Endothelial cell of umbilical vein (primary cell): Measurements from ENCODE around the gene TBCD. TPM values are rescaled to one million over a fixed set of nuclear protein-coding genes. Genes with fewer than 3 reads are reported as not detected.

Source experiments
- BruUV-seq: library from RNA; stranded (reverse); fragments of 400-500 nt; replicated peaks from 2 replicates; lab custom pipeline; 2021; lab: Mats Ljungman, UMichigan
- CTCF ChIA-PET: fragments of 300-600, 350-600 bp; sonication (Branson Sonifier 250); formaldehyde crosslinking; loops from one replicate; lab custom pipeline; 2021; ENCODE audit warnings: antibody characterized with exemption, inconsistent platforms; lab: Charles Lee
- POLR2A ChIA-PET: fragments of 300-600, 350-600 bp; sonication (Branson Sonifier 250); formaldehyde crosslinking; loops from one replicate; lab custom pipeline; 2021; ENCODE audit warnings: antibody characterized with exemption, inconsistent platforms; lab: Charles Lee
- DNase-seq: peaks from one replicate; pipeline ENCODE4 v3.0.0-alpha.2; 2011; ENCODE audit warnings: low read depth, low spot score
- FAIRE-seq: peaks from 2 replicates; lab custom pipeline; 2011; peaks lifted over from hg19 to GRCh38; lab: Jason Lieb, UNC
- H2AFZ ChIP-seq: 2 replicates; pipeline ENCODE4 v1.6.0; 2012; ENCODE audit warnings: low read depth, low read length, control low read depth, inconsistent platforms
- H3K27ac ChIP-seq: 2 replicates; pipeline ENCODE4 v1.5.1; 2011; ENCODE audit warnings: low read depth, mild to moderate bottlenecking, control low read depth, low read length, moderate library complexity; ENCODE audit not compliant: insufficient read depth
- H3K27me3 ChIP-seq, 2 experiments: 2 replicates each; pipeline versions ENCODE4 v1.6.0 to v1.6.1; 2011; ENCODE audit warnings: low read length in 2 of 2, mixed read lengths in 1 of 2; ENCODE audit not compliant: control insufficient read depth in 2 of 2, insufficient read depth in 2 of 2
- H3K36me3 ChIP-seq, 2 experiments: 2 replicates in 1 of 2; 3 replicates in 1 of 2; pipeline ENCODE4 v1.5.1; 2011; ENCODE audit warnings: low read length in 2 of 2, mild to moderate bottlenecking in 1 of 2, moderate library complexity in 1 of 2; ENCODE audit not compliant: control insufficient read depth in 2 of 2, insufficient read depth in 2 of 2; ENCODE audit errors: extremely low read depth in 1 of 2
- H3K4me1 ChIP-seq: 3 replicates; pipeline ENCODE4 v1.5.1; 2011; ENCODE audit warnings: mild to moderate bottlenecking, low read length; ENCODE audit not compliant: control insufficient read depth, insufficient read depth; ENCODE audit errors: extremely low read depth
- H3K4me2 ChIP-seq: 2 replicates; pipeline ENCODE4 v1.6.1; 2011; ENCODE audit warnings: low read length, control low read depth, mixed read lengths; ENCODE audit not compliant: insufficient read depth
- H3K4me3 ChIP-seq, 3 experiments: fragments of 200-600 bp in 1 of 3; sonication (generic), shearing (Covaris generic) in 1 of 3; replicated peaks in 1 of 3; 2 replicates each; pipeline ENCODE4 v1.5.1; 2011 to 2016; ENCODE audit warnings: control low read depth in 3 of 3, low read length in 3 of 3, mild to moderate bottlenecking in 2 of 3, inconsistent platforms in 1 of 3, low read depth in 1 of 3, moderate library complexity in 1 of 3; ENCODE audit not compliant: insufficient read depth in 1 of 3
- H3K79me2 ChIP-seq: 2 replicates; pipeline ENCODE4 v1.6.0; 2012; ENCODE audit warnings: low read length, inconsistent platforms; ENCODE audit not compliant: control insufficient read depth, insufficient read depth
- H3K9ac ChIP-seq: replicated peaks from 2 replicates; pipeline ENCODE3; 2011; ENCODE audit warnings: low read length, control low read depth; ENCODE audit not compliant: insufficient read depth; ENCODE audit errors: extremely low read depth
- H3K9me1 ChIP-seq: replicated peaks from 3 replicates; pipeline ENCODE4 v1.6.0; 2011; ENCODE audit warnings: mild to moderate bottlenecking, low read length; ENCODE audit not compliant: control insufficient read depth, insufficient read depth; ENCODE audit errors: extremely low read depth
- H3K9me3 ChIP-seq: replicated peaks from 2 replicates; pipeline ENCODE4 v1.5.1; 2012; ENCODE audit warnings: low read length, inconsistent platforms; ENCODE audit not compliant: control insufficient read depth, insufficient read depth
- H4K20me1 ChIP-seq: replicated peaks from 2 replicates; pipeline ENCODE3; 2011; ENCODE audit warnings: mild to moderate bottlenecking, low read length; ENCODE audit not compliant: control insufficient read depth, insufficient read depth; ENCODE audit errors: extremely low read depth
- CTCF ChIP-seq, 2 donors: IDR thresholded peaks; 1 replicate in 1 of 2; 2 replicates in 1 of 2; pipeline ENCODE4 v1.5.1; 2011; ENCODE audit warnings: low read length in 2 of 2, mild to moderate bottlenecking in 2 of 2, moderate library complexity in 2 of 2, control low read depth in 1 of 2, inconsistent platforms in 1 of 2, low read depth in 1 of 2; ENCODE audit not compliant: insufficient read depth in 1 of 2; ENCODE audit errors: extremely low read depth in 1 of 2
- EZH2 ChIP-seq: IDR thresholded peaks from 2 replicates; pipeline ENCODE4 v1.6.1; 2012; ENCODE audit warnings: borderline replicate concordance, low read depth, mild to moderate bottlenecking, moderate library complexity, low read length, inconsistent platforms; ENCODE audit not compliant: severe bottlenecking
- FOS ChIP-seq: IDR thresholded peaks from 2 replicates; pipeline ENCODE4 v1.6.1; 2011; ENCODE audit warnings: mild to moderate bottlenecking, low read length, moderate library complexity, borderline replicate concordance; ENCODE audit not compliant: insufficient read depth
- GATA2 ChIP-seq: IDR thresholded peaks from 2 replicates; pipeline ENCODE4 v1.7.0; 2011; ENCODE audit warnings: low read depth, mild to moderate bottlenecking, moderate library complexity, mixed read lengths, low read length; ENCODE audit not compliant: insufficient read length, insufficient read depth
- JUN ChIP-seq: IDR thresholded peaks from 2 replicates; pipeline ENCODE4 v1.6.1; 2011; ENCODE audit warnings: borderline replicate concordance, low read depth; ENCODE audit not compliant: insufficient read length, insufficient read depth
- MYC ChIP-seq: IDR thresholded peaks from one replicate; pipeline ENCODE4 v1.6.1; 2011; ENCODE audit warnings: mild to moderate bottlenecking, low read depth, low read length
- POLR2A ChIP-seq: IDR thresholded peaks from 2 replicates; pipeline ENCODE4 v1.6.1; 2012; ENCODE audit warnings: low read depth, mild to moderate bottlenecking, control low read depth, low read length
- POLR2AphosphoS5 ChIP-seq: IDR thresholded peaks from 2 replicates; pipeline ENCODE4 v1.6.1; 2012; ENCODE audit warnings: low read depth, mild to moderate bottlenecking, control low read depth, low read length, moderate library complexity; ENCODE audit not compliant: insufficient read depth
- dilution Hi-C: fragments of 300-500 bp; cut with MboI; formaldehyde crosslinking; loops from one replicate; pipeline ENCODE4 v1.15.0; 2019; ENCODE audit warnings: low sequenced_read_pairs; ENCODE audit not compliant: extremely low pct_ligation_motif_present
- intact Hi-C: fragments of 100-400 bp; cut with micrococcal nuclease; formaldehyde crosslinking; loops from one replicate; pipeline ENCODE4 v1.10.0; 2022
- polyA plus RNA-seq, 4 experiments: library from polyadenylated mRNA; depleted of rRNA in 3 of 4; stranded (reverse) in 3 of 4; unstranded in 1 of 4; fragments of >200 nt; gene quantifications; 2 replicates each; pipeline versions ENCODE4 v1.2.1 to v1.2.3, GENCODE V29; 2011 to 2012; ENCODE audit warnings: missing spikeins in 1 of 4
- total RNA-seq: library from RNA; stranded (reverse); gene quantifications from 2 replicates; pipeline ENCODE4 v1.2.3, GENCODE V29; 2021
- TF ChIP-seq, protein P1 (sequence below): IDR thresholded peaks from 2 replicates; pipeline ENCODE4 v1.6.1; 2011; ENCODE audit not compliant: insufficient read depth, insufficient read length

TBCD gene
- total and polyA plus RNA-seq, 2 donors (not counting 3 experiments of a cell fraction or from before 2014, with no cell fraction given), result 121 to 145 TPM

DNA sequence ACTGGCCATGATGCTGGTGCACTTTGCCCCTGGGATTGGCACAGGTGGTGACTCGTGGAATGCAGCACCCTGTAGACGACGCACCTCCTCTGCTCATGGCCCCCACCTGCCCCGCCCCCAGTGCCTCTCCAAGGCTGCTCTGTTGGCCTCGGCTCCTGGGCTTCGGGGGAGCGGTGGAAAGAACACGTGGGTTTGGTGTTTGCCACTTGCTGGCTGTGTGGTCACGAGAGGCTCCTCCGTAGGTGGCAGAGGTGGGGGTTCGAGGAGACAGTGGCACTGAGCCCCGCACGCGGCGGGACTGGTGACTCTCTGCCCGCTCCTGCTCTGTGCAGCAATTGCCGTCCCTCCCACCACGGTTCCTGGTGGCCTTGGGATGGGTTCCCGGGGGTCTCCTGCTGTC lies 170.8 kb downstream of the TBCD start:
- Histone ChIP-seq H3K79me2 (no peaks in the 10 kb centered on the region), H3K4me3 (no peak overlapping the region), H3K36me3 (peaks cover 3 to 24% of the 10 kb centered on the region in 2 experiments), H3K27me3 (no peaks in the 10 kb centered on the region), H2AFZ (no peak overlapping the region), H3K9me1 (no peaks in the 10 kb centered on the region), H3K27ac (no peak overlapping the region), H3K9me3 (no peaks in the 10 kb centered on the region), H4K20me1 (no peaks in the 10 kb centered on the region), H3K9ac (no peak overlapping the region), H3K4me1 (no peaks in the 10 kb centered on the region), H3K4me2 (no peak overlapping the region)
- BruUV-seq, result no TSS peak
- CTCF ChIA-PET, result no interaction called here
- intact Hi-C loops (no loop called here), dilution Hi-C loops (no loop called here)
- FAIRE-seq (no peak), DNase-seq (no peak)
- no peak for TF ChIP-seq MYC
- no peak for TF ChIP-seq GATA2
- TF ChIP-seq POLR2A, result no peak
- no peak for TF ChIP-seq POLR2AphosphoS5
- TF ChIP-seq CTCF (IDR thresholded peaks at IDR 0.05; ENCODE audit: extremely low read depth in 1 of 2, insufficient read depth in 1 of 2, low read depth in 1 of 2, low read length in 2 of 2), result no peak
- TF ChIP-seq, protein P1, sequence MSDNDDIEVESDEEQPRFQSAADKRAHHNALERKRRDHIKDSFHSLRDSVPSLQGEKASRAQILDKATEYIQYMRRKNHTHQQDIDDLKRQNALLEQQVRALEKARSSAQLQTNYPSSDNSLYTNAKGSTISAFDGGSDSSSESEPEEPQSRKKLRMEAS, result no peak
- no peak for TF ChIP-seq EZH2
- no peak for TF ChIP-seq JUN
- TF ChIP-seq FOS, result no peak
- POLR2A ChIA-PET, result no interaction called here
